Liver (tissue), 9 donors: ENCODE measurements around the gene PXDN. TPM values are rescaled to one million over a fixed set of nuclear protein-coding genes. Genes with fewer than 3 reads are reported as not detected.

Experiments
- DNase-seq: peaks from one replicate; pipeline ENCODE4 v3.0.0-alpha.2; 2017; ENCODE audit warnings: low spot score
- H3K27ac ChIP-seq, 2 donors: one replicate each; pipeline ENCODE4 v1.7.0; 2013; ENCODE audit warnings: inconsistent platforms in 2 of 2, low read length in 2 of 2, control low read depth in 1 of 2, low read depth in 1 of 2, mild to moderate bottlenecking in 1 of 2
- H3K27me3 ChIP-seq, 4 donors: one replicate each; pipeline versions ENCODE4 v1.6.1 to v1.7.0; 2013; ENCODE audit warnings: low read length in 3 of 4, inconsistent platforms in 1 of 4, mild to moderate bottlenecking in 1 of 4, moderate library complexity in 1 of 4; ENCODE audit not compliant: control insufficient read depth in 4 of 4, insufficient read depth in 4 of 4
- H3K36me3 ChIP-seq, 4 donors: one replicate each; pipeline versions ENCODE4 v1.6.1 to v1.7.0; 2013; ENCODE audit warnings: low read length in 3 of 4, mild to moderate bottlenecking in 3 of 4, low read depth in 1 of 4, moderate library complexity in 1 of 4; ENCODE audit not compliant: control insufficient read depth in 4 of 4, insufficient read depth in 3 of 4
- H3K4me1 ChIP-seq, 4 donors: one replicate each; pipeline versions ENCODE4 v1.6.1 to v1.7.0; 2013; ENCODE audit warnings: low read length in 3 of 4, mild to moderate bottlenecking in 3 of 4, moderate library complexity in 1 of 4; ENCODE audit not compliant: control insufficient read depth in 4 of 4, insufficient read depth in 4 of 4
- H3K4me3 ChIP-seq, 3 donors: one replicate each; pipeline versions ENCODE4 v1.6.1 to v1.7.0; 2013; ENCODE audit warnings: low read length in 3 of 3, control low read depth in 1 of 3, low read depth in 1 of 3, mild to moderate bottlenecking in 1 of 3
- H3K9ac ChIP-seq, 2 donors: one replicate each; pipeline ENCODE4 v1.7.0; 2013; ENCODE audit warnings: low read length in 2 of 2, mild to moderate bottlenecking in 2 of 2, moderate library complexity in 2 of 2, control low read depth in 1 of 2, low read depth in 1 of 2
- H3K9me3 ChIP-seq, 4 donors: one replicate each; pipeline versions ENCODE4 v1.6.1 to v1.7.0; 2013; ENCODE audit warnings: low read length in 3 of 4; ENCODE audit not compliant: control insufficient read depth in 4 of 4
- ATF3 ChIP-seq: IDR thresholded peaks from 2 replicates; pipeline ENCODE4 v1.6.1; 2016; ENCODE audit warnings: antibody characterized with exemption
- CTCF ChIP-seq: fragments of 150-350 bp; IDR thresholded peaks from 2 replicates; pipeline ENCODE4 v1.5.1; 2017; ENCODE audit warnings: improper control_type of control experiment, low read depth, low read length; ENCODE audit not compliant: missing input control
- EGR1 ChIP-seq, 2 donors: IDR thresholded peaks; 2 replicates each; pipeline ENCODE4 v1.6.1; 2016 to 2018; ENCODE audit warnings: antibody characterized with exemption in 2 of 2, low read depth in 2 of 2
- FOXA1 ChIP-seq: IDR thresholded peaks from 2 replicates; pipeline ENCODE4 v1.6.1; 2016; ENCODE audit warnings: antibody characterized with exemption
- FOXA2 ChIP-seq: IDR thresholded peaks from 2 replicates; pipeline ENCODE4 v1.6.1; 2016; ENCODE audit warnings: antibody characterized with exemption
- GABPA ChIP-seq, 2 donors: IDR thresholded peaks in 1 of 2; conservative IDR thresholded peaks in 1 of 2; 2 replicates each; pipeline ENCODE4 v1.6.1; 2016; ENCODE audit warnings: antibody characterized with exemption in 2 of 2, mild to moderate bottlenecking in 1 of 2, moderate library complexity in 1 of 2
- HNF4A ChIP-seq, 2 donors: conservative IDR thresholded peaks; 2 replicates each; pipeline ENCODE4 v1.6.1; 2016; ENCODE audit warnings: antibody characterized with exemption in 2 of 2, mild to moderate bottlenecking in 2 of 2
- HNF4G ChIP-seq: IDR thresholded peaks from 2 replicates; pipeline ENCODE4 v1.6.1; 2016; ENCODE audit warnings: antibody characterized with exemption
- JUND ChIP-seq, 2 donors: IDR thresholded peaks; 2 replicates each; pipeline ENCODE4 v1.6.1; 2016; ENCODE audit warnings: antibody characterized with exemption in 2 of 2
- MAX ChIP-seq: IDR thresholded peaks from 2 replicates; pipeline ENCODE4 v1.6.1; 2016; ENCODE audit warnings: antibody characterized with exemption
- NR2F2 ChIP-seq: IDR thresholded peaks from 2 replicates; pipeline ENCODE4 v1.6.1; 2016; ENCODE audit warnings: antibody characterized with exemption
- RAD21 ChIP-seq, 2 donors: IDR thresholded peaks; 2 replicates each; pipeline ENCODE4 v1.6.1; 2016; ENCODE audit warnings: antibody characterized with exemption in 2 of 2, mild to moderate bottlenecking in 2 of 2
- REST ChIP-seq: IDR thresholded peaks from 2 replicates; pipeline ENCODE4 v1.6.1; 2016; ENCODE audit warnings: antibody characterized with exemption, mild to moderate bottlenecking
- RXRA ChIP-seq, 2 donors: IDR thresholded peaks; 2 replicates each; pipeline ENCODE4 v1.6.1; 2017 to 2018; ENCODE audit warnings: antibody characterized with exemption in 2 of 2, mild to moderate bottlenecking in 1 of 2
- SP1 ChIP-seq: IDR thresholded peaks from 2 replicates; pipeline ENCODE4 v1.6.1; 2018; ENCODE audit warnings: antibody characterized with exemption, mild to moderate bottlenecking
- TAF1 ChIP-seq: conservative IDR thresholded peaks from 2 replicates; pipeline ENCODE4 v1.6.1; 2016; ENCODE audit warnings: antibody characterized with exemption, mild to moderate bottlenecking
- YY1 ChIP-seq: IDR thresholded peaks from 2 replicates; pipeline ENCODE4 v1.6.1; 2016; ENCODE audit warnings: antibody characterized with exemption, mild to moderate bottlenecking
- ZBTB33 ChIP-seq: IDR thresholded peaks from 2 replicates; pipeline ENCODE4 v1.6.1; 2016; ENCODE audit warnings: antibody characterized with exemption
- WGBS: extraction: QIAGEN DNeasy Blood & Tissue Kit; methylation state at CpG from one replicate; pipeline ENCODE4 v1.1.7; 2013; 5-methylcytosine and 5-hydroxymethylcytosine counted together
- polyA plus RNA-seq, 2 donors: library from polyadenylated mRNA; stranded (reverse) in 1 of 2; unstranded in 1 of 2; fragments of 200-250 nt in 1 of 2; fragments of >200 nt in 1 of 2; fragmentation: Nextera tagmentation in 1 of 2; extraction: Ambion mirVana in 1 of 2; gene quantifications; one replicate each; pipeline versions ENCODE4 v1.2.1 to v1.2.3, GENCODE V29; 2013 to 2015
- total RNA-seq, 2 donors: library from RNA; depleted of rRNA; stranded (reverse); fragments of >200 nt; gene quantifications; one replicate each; pipeline ENCODE4 v1.2.3, GENCODE V29; 2014
- donor health status: healthy.
- donor health status: healthy.
- donor health status: healthy.
- donor health status: healthy.
- donor health status: healthy.

PXDN gene
- total and polyA plus RNA-seq, 4 donors = 4.2 to 21.5 (median 16.9) TPM

- no peak for TF ChIP-seq ZBTB33
Observed at GRCh38 chr2:1784087-1784486, 39.8 kb upstream of the PXDN start (continued).

- no peak for DNase-seq
- peaks cover 0 to 8% (median 0%) of the 10 kb centered on the region in 4 donors for H3K27me3 ChIP-seq
- H3K9ac ChIP-seq = no peak overlapping the region
- H3K9me3 ChIP-seq = no peaks in the 10 kb centered on the region
- no peak overlapping the region for H3K4me3 ChIP-seq
- WGBS = 83% methylated on average over 11 of the region's 11 CpGs
- no peak for TF ChIP-seq JUND (IDR thresholded peaks at IDR 0.05)
- TF ChIP-seq TAF1 = no peak
- TF ChIP-seq REST = no peak
- no peak for TF ChIP-seq EGR1 (IDR thresholded peaks at IDR 0.05; ENCODE audit: low read depth in 2 of 2)
- TF ChIP-seq MAX = no peak
- no peak for TF ChIP-seq ATF3
- no peak for TF ChIP-seq RAD21 (IDR thresholded peaks at IDR 0.05)
- TF ChIP-seq HNF4A (conservative IDR thresholded peaks at IDR 0.05) = no peak
- TF ChIP-seq ZBTB33 = no peak
- TF ChIP-seq SP1 = no peak
- no peak for TF ChIP-seq FOXA1
- TF ChIP-seq GABPA (IDR thresholded peaks at IDR 0.05 in 1 of 2, conservative IDR thresholded peaks at IDR 0.05 in 1 of 2) = no peak
- no peak for TF ChIP-seq CTCF
- no peak for TF ChIP-seq YY1
- no peak for TF ChIP-seq FOXA2
- TF ChIP-seq HNF4G = no peak
- TF ChIP-seq RXRA (IDR thresholded peaks at IDR 0.05) = no peak
- TF ChIP-seq NR2F2 = no peak
- no peaks in the 10 kb centered on the region for H3K4me1 ChIP-seq
- H3K27ac ChIP-seq = no peak overlapping the region
- H3K36me3 ChIP-seq = no peaks in the 10 kb centered on the region
Observed at GRCh38 chr2:1782514-1782913, 38.2 kb upstream of the PXDN start.
